Memory B cell (primary cell): ENCODE data around the gene ERN1.

ENCODE experiments used
- ATAC-seq: fragments of 150-1000 bp; cut with Tn5 transposase; 2 replicates; pipeline ENCODE4 v1.10.0; 2021; ENCODE audit warnings: low read depth, mild to moderate bottlenecking, moderate library complexity
- DNase-seq, 2 donors: peaks; one replicate each; pipeline ENCODE4 v3.0.0; 2022; ENCODE audit warnings: low spot score in 2 of 2
- H3K27ac Mint-ChIP-seq: one replicate; pipeline ENCODE4 v1.8.0; 2022; ENCODE audit warnings: mild to moderate bottlenecking, moderate library complexity, mixed read lengths
- H3K27me3 Mint-ChIP-seq: one replicate; pipeline ENCODE4 v1.8.0; 2022; ENCODE audit warnings: mixed read lengths
- H3K36me3 Mint-ChIP-seq: one replicate; pipeline ENCODE4 v1.8.0; 2022; ENCODE audit warnings: mild to moderate bottlenecking, mixed read lengths
- H3K4me1 Mint-ChIP-seq: one replicate; pipeline ENCODE4 v1.8.0; 2022; ENCODE audit warnings: mixed read lengths
- H3K4me3 Mint-ChIP-seq: one replicate; pipeline ENCODE4 v1.8.0; 2022; ENCODE audit warnings: mild to moderate bottlenecking, moderate library complexity, mixed read lengths
- H3K9me3 Mint-ChIP-seq: one replicate; pipeline ENCODE4 v1.8.0; 2022; ENCODE audit warnings: mixed read lengths

The ERN1 gene

GRCh38 chr17:64069143-64069542 is 60.8 kb downstream of the ERN1 start:
- Mint-ChIP-seq H3K9me3 (peaks cover 3% of the 10 kb centered on the region), H3K4me1 (peaks cover 10% of the 10 kb centered on the region), H3K27ac (no peak overlapping the region), H3K27me3 (no peaks in the 10 kb centered on the region), H3K4me3 (no peak overlapping the region), H3K36me3 (peaks cover 39% of the 10 kb centered on the region)
- DNase-seq (no peak), ATAC-seq (no peak)

- Mint-ChIP-seq H3K4me1 (peaks cover 13% of the 10 kb centered on the region), H3K4me3 (no peak overlapping the region), H3K27ac (no peak overlapping the region), H3K36me3 (peaks cover 40% of the 10 kb centered on the region), H3K27me3 (no peaks in the 10 kb centered on the region), H3K9me3 (peaks cover 3% of the 10 kb centered on the region)
- ATAC-seq = no peak
- DNase-seq = no peak
Observed at GRCh38 chr17:64067657-64068056, 62.3 kb downstream of the ERN1 start.

DNA sequence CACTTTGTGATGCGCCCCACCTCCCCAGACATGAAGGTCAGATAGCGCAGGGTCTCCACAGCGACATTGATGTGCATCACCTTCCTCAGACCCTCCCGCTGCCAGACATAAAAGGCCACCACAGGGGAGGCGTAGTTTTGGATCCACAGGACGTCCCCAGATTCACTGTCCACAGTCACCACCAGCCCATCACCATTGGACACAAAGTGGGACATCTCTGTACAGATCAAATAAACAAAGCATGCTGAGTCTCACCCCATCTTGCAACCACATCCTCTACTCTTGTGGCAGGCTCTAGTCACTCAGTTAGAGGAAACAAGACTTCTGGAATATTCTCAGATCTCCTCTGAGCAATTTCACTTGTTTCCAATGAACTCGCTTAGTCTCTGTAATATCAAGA is 63.2 kb downstream of the ERN1 start:
- peaks cover 40% of the 10 kb centered on the region for H3K36me3 Mint-ChIP-seq
- DNase-seq = no peak
- ATAC-seq = no peak
- H3K27me3 Mint-ChIP-seq = no peaks in the 10 kb centered on the region
- peaks cover 13% of the 10 kb centered on the region for H3K4me1 Mint-ChIP-seq
- H3K27ac Mint-ChIP-seq = no peak overlapping the region
- peaks cover 3% of the 10 kb centered on the region for H3K9me3 Mint-ChIP-seq
- no peak overlapping the region for H3K4me3 Mint-ChIP-seq

- DNase-seq (no peak), ATAC-seq (no peak)
- H3K27ac Mint-ChIP-seq = no peak overlapping the region
- peaks cover 34% of the 10 kb centered on the region for H3K36me3 Mint-ChIP-seq
- H3K9me3 Mint-ChIP-seq = peaks cover 1% of the 10 kb centered on the region
- H3K4me1 Mint-ChIP-seq = peaks cover 16% of the 10 kb centered on the region
- H3K27me3 Mint-ChIP-seq = no peaks in the 10 kb centered on the region
- no peak overlapping the region for H3K4me3 Mint-ChIP-seq
Observed at GRCh38 chr17:64065161-64065560, 64.8 kb downstream of the ERN1 start.

- ATAC-seq = no peak
- peaks cover 30% of the 10 kb centered on the region for H3K36me3 Mint-ChIP-seq
- DNase-seq = no peak
- peaks cover 19% of the 10 kb centered on the region for H3K4me1 Mint-ChIP-seq
- H3K27me3 Mint-ChIP-seq = no peaks in the 10 kb centered on the region
- no peaks in the 10 kb centered on the region for H3K9me3 Mint-ChIP-seq
- no peak overlapping the region for H3K4me3 Mint-ChIP-seq
- H3K27ac Mint-ChIP-seq = no peak overlapping the region
Observed at GRCh38 chr17:64064331-64064730, 65.6 kb downstream of the ERN1 start.

GRCh38 chr17:64063766-64064224 is 66.1 kb downstream of the ERN1 start:
- DNase-seq = no peak
- H3K27ac Mint-ChIP-seq = no peak overlapping the region
- H3K4me3 Mint-ChIP-seq = no peak overlapping the region
- peaks cover 28% of the 10 kb centered on the region for H3K36me3 Mint-ChIP-seq
- peaks cover 19% of the 10 kb centered on the region for H3K4me1 Mint-ChIP-seq
- H3K9me3 Mint-ChIP-seq = no peaks in the 10 kb centered on the region
- ATAC-seq = peak; percentile 45
- H3K27me3 Mint-ChIP-seq = no peaks in the 10 kb centered on the region

- peak; percentile 88 for ATAC-seq
- peak in 1 of 2 donors; percentile 8 for DNase-seq
- Mint-ChIP-seq H3K9me3 (no peaks in the 10 kb centered on the region), H3K4me1 (peaks cover 19% of the 10 kb centered on the region), H3K27ac (peak overlapping the region; percentile 48), H3K4me3 (no peak overlapping the region), H3K27me3 (no peaks in the 10 kb centered on the region), H3K36me3 (peaks cover 21% of the 10 kb centered on the region)
Observed at GRCh38 chr17:64063088-64063487, 66.9 kb downstream of the ERN1 start.

GRCh38 chr17:64061178-64061898 is 68.6 kb downstream of the ERN1 start:
- no peak for ATAC-seq
- H3K4me1 Mint-ChIP-seq = peaks cover 22% of the 10 kb centered on the region
- H3K36me3 Mint-ChIP-seq = peaks cover 17% of the 10 kb centered on the region
- no peak for DNase-seq
- H3K9me3 Mint-ChIP-seq = no peaks in the 10 kb centered on the region
- no peaks in the 10 kb centered on the region for H3K27me3 Mint-ChIP-seq
- H3K27ac Mint-ChIP-seq = no peak overlapping the region
- H3K4me3 Mint-ChIP-seq = no peak overlapping the region

DNA sequence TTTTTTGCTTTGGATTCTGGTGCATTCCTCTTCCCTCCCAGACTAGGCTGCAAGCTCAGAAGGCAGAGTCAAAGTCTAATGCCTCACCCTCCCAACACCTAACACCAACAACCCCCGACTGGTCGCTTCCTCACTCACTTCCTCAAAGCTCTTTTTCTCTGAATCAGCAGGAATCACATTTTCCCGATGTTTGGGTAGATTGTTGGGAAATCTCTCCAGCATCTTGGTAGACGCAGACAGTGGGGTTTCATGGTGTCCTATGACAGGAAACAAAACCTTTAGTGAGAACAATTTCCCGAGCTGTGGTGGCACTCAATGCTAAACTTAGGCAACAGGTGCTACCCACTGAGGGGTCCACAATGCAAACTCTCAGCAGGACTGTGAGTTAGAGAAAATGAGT is 69.6 kb downstream of the ERN1 start:
- DNase-seq (no peak), ATAC-seq (no peak)
- Mint-ChIP-seq H3K4me3 (no peak overlapping the region), H3K36me3 (peaks cover 15% of the 10 kb centered on the region), H3K27ac (no peak overlapping the region), H3K9me3 (no peaks in the 10 kb centered on the region), H3K4me1 (peaks cover 25% of the 10 kb centered on the region), H3K27me3 (no peaks in the 10 kb centered on the region)

DNA sequence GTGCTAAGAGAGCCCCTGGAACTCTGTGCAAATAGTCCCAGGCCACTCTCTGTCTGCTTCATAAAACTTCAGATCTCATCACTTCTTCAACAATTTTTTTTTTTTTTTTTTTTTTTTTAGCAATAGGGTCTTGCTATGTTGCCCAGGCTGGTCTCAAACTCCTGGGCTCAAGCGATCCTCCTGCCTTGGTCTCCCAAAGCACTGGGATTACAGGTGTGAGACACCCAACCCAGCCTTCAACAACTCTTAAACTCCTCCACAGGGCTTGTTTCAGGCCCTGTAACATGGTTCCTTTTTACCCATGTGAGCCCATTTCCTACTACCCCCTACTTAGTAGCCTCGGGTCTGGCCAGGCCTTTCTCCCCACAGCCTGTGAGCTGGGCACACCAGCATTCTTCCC is 70.2 kb downstream of the ERN1 start:
- no peak for DNase-seq
- Mint-ChIP-seq H3K9me3 (no peaks in the 10 kb centered on the region), H3K36me3 (peaks cover 15% of the 10 kb centered on the region), H3K4me1 (peaks cover 25% of the 10 kb centered on the region), H3K4me3 (no peak overlapping the region), H3K27ac (no peak overlapping the region), H3K27me3 (no peaks in the 10 kb centered on the region)
- ATAC-seq = no peak

DNA sequence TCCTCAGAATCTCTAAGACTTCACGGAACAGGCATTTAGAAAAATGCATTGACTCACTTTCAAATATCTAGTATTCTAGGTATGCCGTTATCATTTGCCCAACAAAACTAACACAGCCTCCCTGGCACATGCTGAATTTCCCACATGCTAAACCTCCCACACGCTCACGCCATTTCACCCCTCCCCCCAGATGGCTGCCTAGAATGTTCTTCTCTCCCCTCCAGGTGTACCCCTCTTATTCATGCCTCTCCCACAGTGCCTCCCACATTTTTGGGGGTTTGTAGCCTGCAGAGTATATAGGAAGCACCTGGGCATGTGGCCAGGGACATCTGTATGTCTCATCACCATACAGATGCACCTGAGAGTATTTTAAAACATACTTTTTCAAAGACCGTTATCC is 71.3 kb downstream of the ERN1 start:
- Mint-ChIP-seq H3K9me3 (no peaks in the 10 kb centered on the region), H3K36me3 (peaks cover 10% of the 10 kb centered on the region), H3K4me1 (peaks cover 22% of the 10 kb centered on the region), H3K4me3 (no peak overlapping the region), H3K27me3 (no peaks in the 10 kb centered on the region), H3K27ac (no peak overlapping the region)
- DNase-seq (no peak), ATAC-seq (no peak)

GRCh38 chr17:64057701-64058263 is 72.2 kb downstream of the ERN1 start:
- DNase-seq = no peak
- ATAC-seq = no peak
- Mint-ChIP-seq H3K4me1 (peaks cover 15% of the 10 kb centered on the region), H3K9me3 (no peaks in the 10 kb centered on the region), H3K27me3 (no peaks in the 10 kb centered on the region), H3K27ac (no peak overlapping the region), H3K36me3 (peaks cover 12% of the 10 kb centered on the region), H3K4me3 (no peak overlapping the region)

- ATAC-seq (peak; percentile 97), DNase-seq (peak; percentile 20 to 24)
- no peaks in the 10 kb centered on the region for H3K27me3 Mint-ChIP-seq
- H3K4me3 Mint-ChIP-seq = no peak overlapping the region
- H3K36me3 Mint-ChIP-seq = peaks cover 14% of the 10 kb centered on the region
- no peaks in the 10 kb centered on the region for H3K9me3 Mint-ChIP-seq
- peaks cover 14% of the 10 kb centered on the region for H3K4me1 Mint-ChIP-seq
- H3K27ac Mint-ChIP-seq = peak overlapping the region; percentile 14
Observed at GRCh38 chr17:64056269-64057005, 73.5 kb downstream of the ERN1 start.
